ENCODE results near the gene DBT. TPM values are rescaled to one million over a fixed set of nuclear protein-coding genes. Genes with fewer than 3 reads are reported as not detected.

Gene DBT
- total RNA-seq, 1 donor = 2.2 TPM

Small RNA genes lying within 50 kb of the gene (small RNA-seq; reads per million reads assigned to genes)
- gene AL445928.1 (not detected), gene MIR553 (not detected), gene RPL23AP90 (not detected)

Other genes starting within 250 kb of the DBT start
- gene SASS6, start 116.9 kb downstream of the DBT start, total RNA-seq = 1.3 TPM
- gene TRMT13, start 116.7 kb downstream of the DBT start, total RNA-seq = 3.8 TPM
- gene LRRC39, start 71.6 kb downstream of the DBT start, total RNA-seq = 0.27 TPM
- 13.5 TPM for gene RTCA, start 16.4 kb upstream of the DBT start, total RNA-seq
- 39.6 TPM for gene CDC14A, start 102.7 kb upstream of the DBT start, total RNA-seq

All from hematopoietic multipotent progenitor cell (in vitro differentiated cells).